ENCODE measurements around the gene NCOA3. TPM values are rescaled to one million over a fixed set of nuclear protein-coding genes. Genes with fewer than 3 reads are reported as not detected.

NCOA3 gene
- total RNA-seq, 2 experiments from 2014 or later = 59.9 to 65.4 TPM

GRCh38 chr20:47645632-47646031, 143.9 kb downstream of the NCOA3 start:
- H3K4me1 ChIP-seq (ENCODE audit: insufficient read depth, low read length) = no peaks in the 10 kb centered on the region
- DNase-seq = no peak
- TF ChIP-seq CTCF (IDR thresholded peaks at IDR 0.05) = no peak
- no peak overlapping the region for H3K27ac ChIP-seq (ENCODE audit: low read depth in 1 of 2, low read length in 2 of 2)
- no peaks in the 10 kb centered on the region for H3K27me3 Mint-ChIP-seq
- no peak overlapping the region for H3K4me3 Mint-ChIP-seq
- intact Hi-C loops (cut with DNase I, micrococcal nuclease) = no loop called here
- peaks cover 72% of the 10 kb centered on the region for H3K36me3 ChIP-seq (ENCODE audit: insufficient read depth, low read length)
- H3K4me3 ChIP-seq (ENCODE audit: low read length) = no peak overlapping the region
- CTCF ChIA-PET = no interaction called here
- no peaks in the 10 kb centered on the region for H3K27me3 ChIP-seq (ENCODE audit: control insufficient read depth in 1 of 2, insufficient read depth in 2 of 2, low read length in 2 of 2)
- no peaks in the 10 kb centered on the region for H3K4me1 Mint-ChIP-seq (ENCODE audit: low read depth)
- POLR2A ChIA-PET = no interaction called here
- no peaks in the 10 kb centered on the region for H3K9me3 ChIP-seq (ENCODE audit: control insufficient read depth in 1 of 2, insufficient read depth in 1 of 2, low read length in 2 of 2)
- ATAC-seq (ENCODE audit: poor library complexity) = no peak
- peak overlapping the region; percentile 35 for H3K27ac Mint-ChIP-seq
- H3K9me3 Mint-ChIP-seq = no peaks in the 10 kb centered on the region
- H3K36me3 Mint-ChIP-seq (ENCODE audit: low read depth) = peaks cover 89% of the 10 kb centered on the region

DNA sequence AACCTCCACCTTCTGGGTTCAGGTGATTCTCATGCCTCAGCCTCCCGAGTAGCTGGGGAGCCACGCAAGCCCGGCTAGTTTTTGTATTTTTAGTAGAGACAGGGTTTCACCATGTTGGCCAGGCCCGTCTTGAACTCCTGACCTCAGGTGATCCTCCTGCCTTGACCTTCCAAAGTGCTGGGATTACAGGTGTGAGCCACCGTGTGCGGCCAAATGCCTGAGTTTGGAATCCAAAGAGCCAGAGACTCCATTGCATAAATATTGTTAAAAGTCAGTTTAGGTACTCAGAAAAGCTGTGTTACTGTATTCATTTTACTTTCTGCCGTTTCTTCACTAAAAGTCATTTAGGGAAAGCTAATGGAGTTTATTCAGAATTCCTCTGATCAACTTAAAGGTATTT, 146.3 kb downstream of the NCOA3 start:
- intact Hi-C loops (cut with DNase I, micrococcal nuclease) = no loop called here
- POLR2A ChIA-PET = interaction anchor here (0.6 kb wide), 1 partner anchor 13 kb away, joined by 3 read pairs; no protein-coding TSS in a partner anchor
- H3K27ac Mint-ChIP-seq = no peak overlapping the region
- no peak overlapping the region for H3K27ac ChIP-seq (ENCODE audit: low read depth in 1 of 2, low read length in 2 of 2)
- TF ChIP-seq CTCF (IDR thresholded peaks at IDR 0.05) = no peak
- no peaks in the 10 kb centered on the region for H3K27me3 ChIP-seq (ENCODE audit: control insufficient read depth in 1 of 2, insufficient read depth in 2 of 2, low read length in 2 of 2)
- H3K36me3 Mint-ChIP-seq (ENCODE audit: low read depth) = peaks cover 90% of the 10 kb centered on the region
- H3K9me3 Mint-ChIP-seq = no peaks in the 10 kb centered on the region
- ATAC-seq (ENCODE audit: poor library complexity) (no peak), DNase-seq (no peak)
- H3K4me1 ChIP-seq (ENCODE audit: insufficient read depth, low read length) = no peaks in the 10 kb centered on the region
- CTCF ChIA-PET = no interaction called here
- no peak overlapping the region for H3K4me3 ChIP-seq (ENCODE audit: low read length)
- no peaks in the 10 kb centered on the region for H3K4me1 Mint-ChIP-seq (ENCODE audit: low read depth)
- H3K27me3 Mint-ChIP-seq = no peaks in the 10 kb centered on the region
- H3K4me3 Mint-ChIP-seq = no peak overlapping the region
- peaks cover 79% of the 10 kb centered on the region for H3K36me3 ChIP-seq (ENCODE audit: insufficient read depth, low read length)
- no peaks in the 10 kb centered on the region for H3K9me3 ChIP-seq (ENCODE audit: control insufficient read depth in 1 of 2, insufficient read depth in 1 of 2, low read length in 2 of 2)

- Mint-ChIP-seq H3K27ac (no peak overlapping the region), H3K4me3 (no peak overlapping the region), H3K9me3 (no peaks in the 10 kb centered on the region), H3K4me1 (ENCODE audit: low read depth) (no peaks in the 10 kb centered on the region), H3K36me3 (ENCODE audit: low read depth) (peaks cover 89% of the 10 kb centered on the region), H3K27me3 (no peaks in the 10 kb centered on the region)
- CTCF ChIA-PET = no interaction called here
- POLR2A ChIA-PET = interaction anchor here (0.6 kb wide), 1 partner anchor 235 kb away, joined by 3 read pairs; no protein-coding TSS in a partner anchor
- H3K27ac ChIP-seq (ENCODE audit: low read depth in 1 of 2, low read length in 2 of 2) = no peak overlapping the region
- H3K9me3 ChIP-seq (ENCODE audit: control insufficient read depth in 1 of 2, insufficient read depth in 1 of 2, low read length in 2 of 2) = no peaks in the 10 kb centered on the region
- no peak overlapping the region for H3K4me3 ChIP-seq (ENCODE audit: low read length)
- no peaks in the 10 kb centered on the region for H3K4me1 ChIP-seq (ENCODE audit: insufficient read depth, low read length)
- peaks cover 82% of the 10 kb centered on the region for H3K36me3 ChIP-seq (ENCODE audit: insufficient read depth, low read length)
- ATAC-seq (ENCODE audit: poor library complexity) = no peak
- no peaks in the 10 kb centered on the region for H3K27me3 ChIP-seq (ENCODE audit: control insufficient read depth in 1 of 2, insufficient read depth in 2 of 2, low read length in 2 of 2)
- no peak for DNase-seq
- intact Hi-C loops (cut with DNase I, micrococcal nuclease) = no loop called here
- no peak for TF ChIP-seq CTCF (IDR thresholded peaks at IDR 0.05)
These were observed 147.3 kb downstream of the NCOA3 start for GRCh38 chr20:47648943-47649342.

All from CD4-positive, alpha-beta T cell (primary cell).